ENCODE data around the gene IFT43. TPM values are rescaled to one million over a fixed set of nuclear protein-coding genes. Genes with fewer than 3 reads are reported as not detected.

IFT43 gene
- total RNA-seq, 1 experiment from 2014 or later = 19.5 TPM

DNA sequence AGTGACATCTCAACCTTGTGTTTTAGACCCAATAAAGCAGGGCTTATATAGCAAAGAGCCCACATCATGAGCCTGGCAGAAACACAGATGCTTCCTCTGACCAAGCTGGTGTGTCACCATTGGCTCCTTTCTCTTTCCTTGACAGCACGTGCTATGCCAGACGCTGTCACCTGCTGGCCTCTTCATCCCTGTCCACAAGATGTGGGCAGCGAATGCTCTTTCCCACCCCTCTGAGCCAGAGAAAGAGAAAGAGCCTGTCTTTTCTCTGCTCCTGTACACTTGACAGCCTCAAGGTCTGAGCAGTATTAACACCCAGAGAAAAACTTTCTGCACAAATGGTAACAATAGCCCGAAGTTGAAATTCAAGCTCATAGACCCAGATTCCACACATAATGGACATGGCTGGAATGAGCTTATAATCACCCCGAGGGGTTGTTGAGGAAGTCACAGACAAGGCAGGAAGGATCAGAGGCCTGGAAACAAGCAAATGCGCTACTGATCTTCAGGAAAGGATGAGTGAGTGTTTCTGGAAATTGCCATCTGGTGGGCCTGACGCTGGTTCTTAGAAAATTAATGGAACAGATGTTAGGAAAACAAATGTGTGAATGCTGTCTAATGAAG, 12.7 kb upstream of the IFT43 start:
- CTCF ChIA-PET = interaction anchor here (0.5 to 2.6 kb wide), 4 partner anchors 10 to 264 kb away, joined by 3 to 10 read pairs (median 6); no protein-coding TSS in a partner anchor
- no peaks in the 10 kb centered on the region for H3K9me3 ChIP-seq

DNA sequence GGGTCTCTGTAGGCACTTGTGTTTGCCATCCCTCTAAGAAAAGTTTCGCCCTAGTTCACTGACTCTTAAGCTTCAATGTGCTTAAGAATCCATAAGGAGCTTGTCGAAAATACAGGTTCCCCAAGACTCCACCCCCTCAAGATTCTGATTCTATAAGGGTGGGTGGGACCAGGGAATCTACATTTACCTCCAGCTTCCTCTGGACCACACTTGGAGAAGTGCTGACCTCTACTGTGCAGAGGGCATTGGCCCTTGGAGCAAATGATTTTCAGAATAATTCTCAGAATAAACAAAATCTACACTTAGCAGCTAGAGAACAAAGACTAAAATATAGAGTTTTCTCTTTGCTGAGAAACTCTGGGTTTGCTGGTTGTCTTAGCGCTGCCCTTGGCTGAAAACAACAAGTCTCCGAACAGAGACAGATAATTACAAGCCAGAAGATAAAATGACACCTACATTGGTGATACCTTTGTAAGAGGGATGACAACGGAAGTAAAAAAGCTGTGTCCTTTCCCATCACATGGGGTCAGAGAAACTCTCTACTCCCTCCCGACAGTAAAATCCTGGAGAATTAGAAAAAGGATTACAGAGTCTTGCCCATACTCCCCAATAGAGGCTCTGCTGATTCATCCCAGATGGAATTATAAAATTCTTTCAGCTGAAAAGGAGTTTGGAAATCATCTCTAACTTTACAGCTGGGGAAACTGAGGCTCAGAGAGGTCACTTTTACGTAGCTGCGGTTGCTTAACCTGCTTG, 8.6 kb upstream of the IFT43 start:
- ChIA-PET CTCF (interaction anchor here (0.6 to 6.1 kb wide), 4 partner anchors 71 to 267 kb away, joined by 3 to 84 read pairs (median 19); no protein-coding TSS in a partner anchor), POLR2A (interaction anchor here (0.6 to 0.7 kb wide), 2 partner anchors 11 to 242 kb away, joined by 7 to 14 read pairs; no protein-coding TSS in a partner anchor)
- Histone ChIP-seq H3K27me3 (replicated peaks; ENCODE audit: control insufficient read depth, insufficient read depth, low read length) (no peaks in the 10 kb centered on the region), H3K4me3 (ENCODE audit: low read depth, low read length) (no peak overlapping the region), H3K36me3 (ENCODE audit: control insufficient read depth, insufficient read depth, low read length) (no peaks in the 10 kb centered on the region), H3K9me3 (no peaks in the 10 kb centered on the region), H3K4me1 (peaks cover 19% of the 10 kb centered on the region)
- no TSS peak for BruUV-seq (replicated peaks)
- no peaks in the 10 kb centered on the region for H3K36me3 Mint-ChIP-seq (ENCODE audit: insufficient read depth, unreplicated experiment)
- peaks cover 39% of the 10 kb centered on the region for H3K4me1 Mint-ChIP-seq (ENCODE audit: low read depth, unreplicated experiment)
- H3K4me3 Mint-ChIP-seq (ENCODE audit: unreplicated experiment) = no peak overlapping the region
- no peaks in the 10 kb centered on the region for H3K9me3 Mint-ChIP-seq (ENCODE audit: unreplicated experiment)
- no peaks in the 10 kb centered on the region for H3K27me3 Mint-ChIP-seq (ENCODE audit: insufficient read depth, unreplicated experiment)
- no peak for DNase-seq
- no peak overlapping the region for H3K27ac Mint-ChIP-seq (ENCODE audit: unreplicated experiment)
- TF ChIP-seq, protein P1, sequence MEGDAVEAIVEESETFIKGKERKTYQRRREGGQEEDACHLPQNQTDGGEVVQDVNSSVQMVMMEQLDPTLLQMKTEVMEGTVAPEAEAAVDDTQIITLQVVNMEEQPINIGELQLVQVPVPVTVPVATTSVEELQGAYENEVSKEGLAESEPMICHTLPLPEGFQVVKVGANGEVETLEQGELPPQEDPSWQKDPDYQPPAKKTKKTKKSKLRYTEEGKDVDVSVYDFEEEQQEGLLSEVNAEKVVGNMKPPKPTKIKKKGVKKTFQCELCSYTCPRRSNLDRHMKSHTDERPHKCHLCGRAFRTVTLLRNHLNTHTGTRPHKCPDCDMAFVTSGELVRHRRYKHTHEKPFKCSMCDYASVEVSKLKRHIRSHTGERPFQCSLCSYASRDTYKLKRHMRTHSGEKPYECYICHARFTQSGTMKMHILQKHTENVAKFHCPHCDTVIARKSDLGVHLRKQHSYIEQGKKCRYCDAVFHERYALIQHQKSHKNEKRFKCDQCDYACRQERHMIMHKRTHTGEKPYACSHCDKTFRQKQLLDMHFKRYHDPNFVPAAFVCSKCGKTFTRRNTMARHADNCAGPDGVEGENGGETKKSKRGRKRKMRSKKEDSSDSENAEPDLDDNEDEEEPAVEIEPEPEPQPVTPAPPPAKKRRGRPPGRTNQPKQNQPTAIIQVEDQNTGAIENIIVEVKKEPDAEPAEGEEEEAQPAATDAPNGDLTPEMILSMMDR (IDR thresholded peaks at IDR 0.05; ENCODE audit: insufficient read depth in 1 of 2, low read depth in 1 of 2, low read length in 1 of 2, severe bottlenecking in 1 of 2, unreplicated experiment in 1 of 2) = no peak
- intact Hi-C loops (cut with micrococcal nuclease; ENCODE audit: unreplicated experiment) = loop anchor here (5.0 kb wide), 1 partner anchor 400 kb away; the partner anchor contains the start of gene FLVCR2

More for the DNA sequence above, 12.7 kb upstream of the IFT43 start:
- Mint-ChIP-seq H3K27me3 (ENCODE audit: insufficient read depth, unreplicated experiment) (no peaks in the 10 kb centered on the region), H3K27ac (ENCODE audit: unreplicated experiment) (no peak overlapping the region), H3K4me3 (ENCODE audit: unreplicated experiment) (no peak overlapping the region), H3K4me1 (ENCODE audit: low read depth, unreplicated experiment) (peaks cover 13% of the 10 kb centered on the region), H3K36me3 (ENCODE audit: insufficient read depth, unreplicated experiment) (no peaks in the 10 kb centered on the region), H3K9me3 (ENCODE audit: unreplicated experiment) (no peaks in the 10 kb centered on the region)
- TF ChIP-seq, protein P1 (IDR thresholded peaks at IDR 0.05; ENCODE audit: insufficient read depth in 1 of 2, low read depth in 1 of 2, low read length in 1 of 2, severe bottlenecking in 1 of 2, unreplicated experiment in 1 of 2) = no peak
- intact Hi-C loops (cut with micrococcal nuclease; ENCODE audit: unreplicated experiment) = no loop called here
- Histone ChIP-seq H3K4me3 (ENCODE audit: low read depth, low read length) (no peak overlapping the region), H3K36me3 (ENCODE audit: control insufficient read depth, insufficient read depth, low read length) (no peaks in the 10 kb centered on the region), H3K4me1 (peaks cover 11% of the 10 kb centered on the region), H3K27me3 (replicated peaks; ENCODE audit: control insufficient read depth, insufficient read depth, low read length) (no peaks in the 10 kb centered on the region)
- no peak for DNase-seq
- BruUV-seq (replicated peaks) = no TSS peak
- POLR2A ChIA-PET = no interaction called here

DNA sequence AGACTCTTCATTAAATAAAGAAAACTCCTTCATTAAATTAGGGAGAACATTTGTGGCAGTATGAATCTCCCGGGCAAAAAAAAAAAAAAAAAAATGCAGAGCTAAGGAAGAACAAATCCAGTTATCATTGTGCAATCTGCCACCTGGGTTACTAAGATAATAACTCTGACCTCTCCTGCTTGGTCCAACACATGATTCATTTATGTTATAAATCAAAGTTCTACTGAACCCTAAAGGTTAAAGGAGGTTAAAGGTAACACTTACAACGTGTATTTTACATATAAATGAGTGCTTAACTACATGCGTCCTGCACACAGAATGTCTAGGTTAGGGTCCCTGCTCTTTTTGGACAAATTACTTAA, 8.0 kb upstream of the IFT43 start:
- H3K9me3 ChIP-seq = no peaks in the 10 kb centered on the region
- TF ChIP-seq, protein P1 (IDR thresholded peaks at IDR 0.05; ENCODE audit: insufficient read depth in 1 of 2, low read depth in 1 of 2, low read length in 1 of 2, severe bottlenecking in 1 of 2, unreplicated experiment in 1 of 2) = no peak
- peaks cover 19% of the 10 kb centered on the region for H3K4me1 ChIP-seq
- intact Hi-C loops (cut with micrococcal nuclease; ENCODE audit: unreplicated experiment) = loop anchor here (5.0 kb wide), 1 partner anchor 400 kb away; the partner anchor contains the start of gene FLVCR2
- no peak overlapping the region for H3K4me3 Mint-ChIP-seq (ENCODE audit: unreplicated experiment)
- BruUV-seq (replicated peaks) = no TSS peak
- H3K27me3 Mint-ChIP-seq (ENCODE audit: insufficient read depth, unreplicated experiment) = no peaks in the 10 kb centered on the region
- no peak for DNase-seq
- CTCF ChIA-PET = interaction anchor here (2.2 to 6.1 kb wide), 3 partner anchors 71 to 267 kb away, joined by 18 to 84 read pairs (median 20); no protein-coding TSS in a partner anchor
- H3K9me3 Mint-ChIP-seq (ENCODE audit: unreplicated experiment) = no peaks in the 10 kb centered on the region
- H3K4me3 ChIP-seq (ENCODE audit: low read depth, low read length) = no peak overlapping the region
- H3K4me1 Mint-ChIP-seq (ENCODE audit: low read depth, unreplicated experiment) = peaks cover 35% of the 10 kb centered on the region
- H3K36me3 ChIP-seq (ENCODE audit: control insufficient read depth, insufficient read depth, low read length) = no peaks in the 10 kb centered on the region
- no peaks in the 10 kb centered on the region for H3K36me3 Mint-ChIP-seq (ENCODE audit: insufficient read depth, unreplicated experiment)
- POLR2A ChIA-PET = interaction anchor here (0.6 to 0.7 kb wide), 4 partner anchors 10 to 317 kb away, joined by 4 to 14 read pairs (median 6); no protein-coding TSS in a partner anchor
- no peaks in the 10 kb centered on the region for H3K27me3 ChIP-seq (replicated peaks; ENCODE audit: control insufficient read depth, insufficient read depth, low read length)
- H3K27ac Mint-ChIP-seq (ENCODE audit: unreplicated experiment) = peak overlapping the region; percentile 25
